Caco-2 (cell line): ENCODE measurements around the gene CERS1. TPM values are rescaled to one million over a fixed set of nuclear protein-coding genes. Genes with fewer than 3 reads are reported as not detected.

Source experiments
- Bru-seq: library from RNA; stranded (reverse); fragments of 400-500 nt; gene quantifications from one replicate; lab custom pipeline; 2021; lab: Mats Ljungman, UMichigan
- BruChase-seq, 2 experiments: library from RNA; stranded (reverse); fragments of 400-500 nt; gene quantifications; one replicate each; lab custom pipeline; 2021; lab: Mats Ljungman, UMichigan
- BruUV-seq: library from RNA; stranded (reverse); fragments of 400-500 nt; replicated peaks from 2 replicates; lab custom pipeline; 2021; lab: Mats Ljungman, UMichigan
- CTCF ChIA-PET: fragments of 300-600 bp; sonication (Branson Sonifier 250); formaldehyde crosslinking; loops from one replicate; lab custom pipeline; 2022; ENCODE audit warnings: antibody characterized with exemption; lab: Charles Lee
- POLR2A ChIA-PET: fragments of 300-600 bp; sonication (Branson Sonifier 250); formaldehyde crosslinking; loops from one replicate; lab custom pipeline; 2022; ENCODE audit warnings: antibody characterized with exemption; lab: Charles Lee
- DNase-seq, 2 experiments: peaks; one replicate each; pipeline versions ENCODE4 v3.0.0 to v3.0.0-alpha.2; 2020 to 2022
- H3K27me3 ChIP-seq: replicated peaks from 2 replicates; pipeline ENCODE4 v1.6.0; 2011; ENCODE audit warnings: low read length; ENCODE audit not compliant: control insufficient read depth, insufficient read depth
- H3K36me3 ChIP-seq: 2 replicates; pipeline ENCODE4 v1.5.1; 2011; ENCODE audit warnings: low read length; ENCODE audit not compliant: control insufficient read depth, insufficient read depth
- H3K4me1 ChIP-seq: fragments of 250-450 bp; sonication (Bioruptor Pico); 2 replicates; pipeline ENCODE4 v1.5.1; 2020; ENCODE audit warnings: mild to moderate bottlenecking
- H3K4me3 ChIP-seq: 2 replicates; pipeline ENCODE4 v1.5.1; 2011; ENCODE audit warnings: low read depth, mild to moderate bottlenecking, control low read depth, low read length
- H3K9me3 ChIP-seq: fragments of 250-450 bp; sonication (Bioruptor Pico); 2 replicates; pipeline ENCODE4 v1.5.1; 2020; ENCODE audit warnings: mild to moderate bottlenecking, moderate library complexity
- H3K27ac Mint-ChIP-seq: one replicate; pipeline ENCODE4 v1.8.0; 2022; ENCODE audit warnings: mixed read lengths; ENCODE audit not compliant: unreplicated experiment
- H3K27me3 Mint-ChIP-seq: one replicate; pipeline ENCODE4 v1.8.0; 2022; ENCODE audit warnings: mixed read lengths; ENCODE audit not compliant: insufficient read depth, unreplicated experiment
- H3K36me3 Mint-ChIP-seq: one replicate; pipeline ENCODE4 v1.8.0; 2022; ENCODE audit warnings: mild to moderate bottlenecking, mixed read lengths; ENCODE audit not compliant: insufficient read depth, unreplicated experiment
- H3K4me1 Mint-ChIP-seq: one replicate; pipeline ENCODE4 v1.8.0; 2022; ENCODE audit warnings: low read depth, mixed read lengths; ENCODE audit not compliant: unreplicated experiment
- H3K4me3 Mint-ChIP-seq: one replicate; pipeline ENCODE4 v1.8.0; 2022; ENCODE audit warnings: mild to moderate bottlenecking, moderate library complexity, mixed read lengths; ENCODE audit not compliant: unreplicated experiment
- H3K9me3 Mint-ChIP-seq: one replicate; pipeline ENCODE4 v1.8.0; 2022; ENCODE audit warnings: mixed read lengths; ENCODE audit not compliant: unreplicated experiment
- intact Hi-C: fragments of 100-400 bp; cut with micrococcal nuclease; formaldehyde crosslinking; loops from one replicate; pipeline ENCODE4 v1.10.0; 2022; ENCODE audit not compliant: unreplicated experiment
- long read RNA-seq: library from polyadenylated mRNA; stranded (forward); transcript quantifications from one replicate; pipeline ENCODE4 v2.0.0, GENCODE V29; 2022
- total RNA-seq: library from RNA; stranded (reverse); gene quantifications from 2 replicates; pipeline ENCODE4 v1.2.3, GENCODE V29; 2022
- TF ChIP-seq, protein P1 (sequence below), 2 experiments: fragments of 200-600 bp in 1 of 2; IDR thresholded peaks; 1 replicate in 1 of 2; 2 replicates in 1 of 2; pipeline versions ENCODE4 v1.5.1 to v1.8.0; 2011 to 2022; ENCODE audit warnings: antibody characterized with exemption in 1 of 2, control low read depth in 1 of 2, inconsistent platforms in 1 of 2, low read depth in 1 of 2, low read length in 1 of 2, mild to moderate bottlenecking in 1 of 2, moderate library complexity in 1 of 2; ENCODE audit not compliant: insufficient read depth in 1 of 2, severe bottlenecking in 1 of 2, unreplicated experiment in 1 of 2

Gene CERS1
- total RNA-seq (19.0 and 20.3 TPM in 2 replicates), Bru-seq, nascent RNA (percentile 50 among the genes with signal in this experiment), BruChase-seq, experiment 1, labeled RNA remaining after a 2-hour chase (percentile 63 among the genes with signal in this experiment), BruChase-seq, experiment 2, labeled RNA remaining after a 6-hour chase (percentile 71 among the genes with signal in this experiment)
- long read RNA-seq, transcript CERS1-204 (8 exons, 2,517 nt): minor isoform, 8 of 41 reads
- long read RNA-seq, transcript CERS1-201 (6 exons, 2,094 nt): major isoform, 23 of 41 reads
- long read RNA-seq, partial matches to known transcripts: 0 of 41 reads
- long read RNA-seq, other reads (novel, unspliced or antisense): 9 of 41 reads

GRCh38 chr19:18895824-18896341 lies at the start of gene CERS1:
Gene CERS1, minus strand, starts transcription at chr19:18896158. Its CDS starts 86 bp downstream, at chr19:18896072.
- Histone ChIP-seq H3K27me3 (no peaks in the 10 kb centered on the region), H3K9me3 (no peaks in the 10 kb centered on the region), H3K4me3 (peak within 1 kb of the TSS; percentile 70), H3K4me1 (peaks cover 17% of the 10 kb centered on the region), H3K36me3 (no peaks in the 10 kb centered on the region)
- Mint-ChIP-seq H3K36me3 (peaks cover 15% of the 10 kb centered on the region), H3K27ac (peak within 1 kb of the TSS; percentile 7), H3K9me3 (no peaks in the 10 kb centered on the region), H3K4me1 (no peaks in the 10 kb centered on the region), H3K27me3 (no peaks in the 10 kb centered on the region), H3K4me3 (peak within 1 kb of the TSS; percentile 82)
- TF ChIP-seq, protein P1, sequence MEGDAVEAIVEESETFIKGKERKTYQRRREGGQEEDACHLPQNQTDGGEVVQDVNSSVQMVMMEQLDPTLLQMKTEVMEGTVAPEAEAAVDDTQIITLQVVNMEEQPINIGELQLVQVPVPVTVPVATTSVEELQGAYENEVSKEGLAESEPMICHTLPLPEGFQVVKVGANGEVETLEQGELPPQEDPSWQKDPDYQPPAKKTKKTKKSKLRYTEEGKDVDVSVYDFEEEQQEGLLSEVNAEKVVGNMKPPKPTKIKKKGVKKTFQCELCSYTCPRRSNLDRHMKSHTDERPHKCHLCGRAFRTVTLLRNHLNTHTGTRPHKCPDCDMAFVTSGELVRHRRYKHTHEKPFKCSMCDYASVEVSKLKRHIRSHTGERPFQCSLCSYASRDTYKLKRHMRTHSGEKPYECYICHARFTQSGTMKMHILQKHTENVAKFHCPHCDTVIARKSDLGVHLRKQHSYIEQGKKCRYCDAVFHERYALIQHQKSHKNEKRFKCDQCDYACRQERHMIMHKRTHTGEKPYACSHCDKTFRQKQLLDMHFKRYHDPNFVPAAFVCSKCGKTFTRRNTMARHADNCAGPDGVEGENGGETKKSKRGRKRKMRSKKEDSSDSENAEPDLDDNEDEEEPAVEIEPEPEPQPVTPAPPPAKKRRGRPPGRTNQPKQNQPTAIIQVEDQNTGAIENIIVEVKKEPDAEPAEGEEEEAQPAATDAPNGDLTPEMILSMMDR (IDR thresholded peaks at IDR 0.05; ENCODE audit: insufficient read depth in 1 of 2, low read depth in 1 of 2, low read length in 1 of 2, severe bottlenecking in 1 of 2, unreplicated experiment in 1 of 2): no peak
- BruUV-seq: no TSS peak
- CTCF ChIA-PET: interaction anchor here (2.3 kb wide), 1 partner anchor 91 kb away, joined by 13 read pairs; no protein-coding TSS in a partner anchor
- intact Hi-C loops: loop anchor here (1.0 to 2.0 kb wide), 2 partner anchors 23 to 90 kb away; partner anchors contain the start of genes COPE and DDX49
- POLR2A ChIA-PET: interaction anchor here (1.9 kb wide), 1 partner anchor 23 kb away, joined by 7 read pairs; the partner anchor contains the start of genes COPE and DDX49
- DNase-seq: peak in 1 of 2 experiments; percentile 55

DNA sequence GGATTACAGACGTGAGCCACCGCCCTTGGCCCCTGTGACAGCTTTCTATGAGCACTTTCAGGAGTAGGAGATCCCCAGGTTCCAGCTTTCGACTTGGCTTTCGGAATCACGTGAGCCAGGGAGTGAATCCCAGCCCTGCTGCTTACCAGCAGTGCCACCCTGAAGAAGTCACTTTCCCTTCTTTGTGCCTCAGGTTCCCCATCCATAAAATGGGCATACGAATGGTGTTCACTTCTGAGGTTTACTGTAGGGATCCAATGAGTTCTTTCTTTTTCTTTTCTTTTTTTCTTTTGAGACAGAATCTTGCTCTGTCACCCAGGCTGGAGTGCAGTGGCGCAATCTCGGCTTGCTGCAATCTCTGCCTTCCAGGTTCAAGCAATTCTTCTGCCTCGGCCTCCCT lies 49.3 kb upstream of the CERS1 start:
- intact Hi-C loops: no loop called here
- no TSS peak for BruUV-seq
- POLR2A ChIA-PET: no interaction called here
- no peaks in the 10 kb centered on the region for H3K27me3 Mint-ChIP-seq
- TF ChIP-seq, protein P1 (IDR thresholded peaks at IDR 0.05; ENCODE audit: insufficient read depth in 1 of 2, low read depth in 1 of 2, low read length in 1 of 2, severe bottlenecking in 1 of 2, unreplicated experiment in 1 of 2): no peak
- no peaks in the 10 kb centered on the region for H3K36me3 ChIP-seq
- no peak overlapping the region for H3K4me3 ChIP-seq
- H3K4me1 Mint-ChIP-seq: peaks cover 6% of the 10 kb centered on the region
- H3K27ac Mint-ChIP-seq: no peak overlapping the region
- no peaks in the 10 kb centered on the region for H3K27me3 ChIP-seq
- no peaks in the 10 kb centered on the region for H3K9me3 ChIP-seq
- no peaks in the 10 kb centered on the region for H3K36me3 Mint-ChIP-seq
- H3K4me3 Mint-ChIP-seq: no peak overlapping the region
- H3K4me1 ChIP-seq: no peaks in the 10 kb centered on the region
- CTCF ChIA-PET: no interaction called here
- DNase-seq: no peak
- no peaks in the 10 kb centered on the region for H3K9me3 Mint-ChIP-seq

DNA sequence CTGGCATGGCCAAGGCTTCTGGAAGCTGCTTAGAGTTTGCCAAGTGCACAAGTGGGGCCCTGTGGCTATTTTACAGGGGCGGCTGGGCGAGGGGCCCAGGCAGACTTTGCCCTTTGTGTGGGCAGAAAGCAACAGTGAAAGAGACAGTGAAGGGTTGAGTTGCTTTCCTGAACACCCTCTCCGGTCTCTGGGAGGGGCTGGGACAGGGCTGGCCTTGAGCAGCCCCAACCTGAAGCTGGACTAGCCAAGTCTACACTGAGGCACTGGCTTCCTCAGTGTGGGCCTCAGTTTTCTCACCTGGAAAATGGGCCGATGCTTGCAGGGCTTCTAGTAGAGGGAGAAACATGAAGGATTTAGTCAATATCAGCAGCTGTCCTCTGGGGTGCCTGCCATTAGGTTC lies 47.5 kb upstream of the CERS1 start:
- no peaks in the 10 kb centered on the region for H3K27me3 Mint-ChIP-seq
- TF ChIP-seq, protein P1 (IDR thresholded peaks at IDR 0.05; ENCODE audit: insufficient read depth in 1 of 2, low read depth in 1 of 2, low read length in 1 of 2, severe bottlenecking in 1 of 2, unreplicated experiment in 1 of 2): no peak
- CTCF ChIA-PET: no interaction called here

More for the DNA sequence above, 47.5 kb upstream of the CERS1 start:
- BruUV-seq: no TSS peak
- DNase-seq: no peak
- Histone ChIP-seq H3K36me3 (no peaks in the 10 kb centered on the region), H3K4me3 (no peak overlapping the region), H3K4me1 (no peaks in the 10 kb centered on the region), H3K27me3 (no peaks in the 10 kb centered on the region), H3K9me3 (no peaks in the 10 kb centered on the region)
- Mint-ChIP-seq H3K4me3 (no peak overlapping the region), H3K27ac (no peak overlapping the region), H3K4me1 (peaks cover 12% of the 10 kb centered on the region), H3K9me3 (no peaks in the 10 kb centered on the region), H3K36me3 (peaks cover 6% of the 10 kb centered on the region)
- intact Hi-C loops: loop anchor here (5.0 kb wide), 1 partner anchor 44 kb away; no protein-coding TSS in a partner anchor
- POLR2A ChIA-PET: no interaction called here
